Astrocyte (in vitro differentiated cells and primary cell): Measurements from ENCODE around the gene SNCG.

ENCODE experiments used
- EZH2 ChIP-seq: IDR thresholded peaks from 2 replicates; pipeline ENCODE4 v1.6.1; 2012; ENCODE audit warnings: mild to moderate bottlenecking, low read length, inconsistent platforms; ENCODE audit not compliant: insufficient read depth
- TF ChIP-seq, protein P1 (sequence below): IDR thresholded peaks from 2 replicates; pipeline ENCODE4 v1.5.1; 2011; ENCODE audit warnings: low read depth, mild to moderate bottlenecking, inconsistent platforms, low read length, moderate library complexity; ENCODE audit not compliant: insufficient read depth

DNA sequence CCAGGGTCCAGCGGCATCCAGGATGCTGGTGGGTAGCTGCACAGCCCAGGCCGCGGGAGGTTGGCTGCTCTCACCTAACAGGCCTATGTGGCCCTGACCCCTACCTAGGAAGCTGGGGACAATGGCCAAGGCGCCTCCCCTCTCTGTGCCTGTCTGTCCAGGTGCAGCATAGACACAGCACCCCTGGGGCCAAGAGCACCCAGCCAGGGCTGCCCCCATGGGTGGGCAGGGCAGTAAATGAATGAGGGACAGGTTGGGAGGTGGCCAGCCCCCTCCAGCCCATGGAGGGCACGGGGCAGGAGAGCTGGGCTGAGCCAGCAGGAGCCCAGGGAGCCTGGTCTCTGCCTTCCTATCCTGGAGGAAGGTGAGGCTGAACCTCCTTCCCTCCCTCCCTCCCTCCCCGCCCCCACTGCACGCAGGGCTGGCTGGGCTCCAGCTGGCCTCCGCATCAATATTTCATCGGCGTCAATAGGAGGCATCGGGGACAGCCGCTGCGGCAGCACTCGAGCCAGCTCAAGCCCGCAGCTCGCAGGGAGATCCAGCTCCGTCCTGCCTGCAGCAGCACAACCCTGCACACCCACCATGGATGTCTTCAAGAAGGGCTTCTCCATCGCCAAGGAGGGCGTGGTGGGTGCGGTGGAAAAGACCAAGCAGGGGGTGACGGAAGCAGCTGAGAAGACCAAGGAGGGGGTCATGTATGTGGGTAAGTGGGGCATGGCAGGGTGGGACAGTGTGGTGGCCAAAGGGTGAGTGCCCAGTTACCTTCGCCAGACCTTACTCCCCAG lies at the start of gene SNCG:
- TF ChIP-seq EZH2, result no peak
- TF ChIP-seq, protein P1, sequence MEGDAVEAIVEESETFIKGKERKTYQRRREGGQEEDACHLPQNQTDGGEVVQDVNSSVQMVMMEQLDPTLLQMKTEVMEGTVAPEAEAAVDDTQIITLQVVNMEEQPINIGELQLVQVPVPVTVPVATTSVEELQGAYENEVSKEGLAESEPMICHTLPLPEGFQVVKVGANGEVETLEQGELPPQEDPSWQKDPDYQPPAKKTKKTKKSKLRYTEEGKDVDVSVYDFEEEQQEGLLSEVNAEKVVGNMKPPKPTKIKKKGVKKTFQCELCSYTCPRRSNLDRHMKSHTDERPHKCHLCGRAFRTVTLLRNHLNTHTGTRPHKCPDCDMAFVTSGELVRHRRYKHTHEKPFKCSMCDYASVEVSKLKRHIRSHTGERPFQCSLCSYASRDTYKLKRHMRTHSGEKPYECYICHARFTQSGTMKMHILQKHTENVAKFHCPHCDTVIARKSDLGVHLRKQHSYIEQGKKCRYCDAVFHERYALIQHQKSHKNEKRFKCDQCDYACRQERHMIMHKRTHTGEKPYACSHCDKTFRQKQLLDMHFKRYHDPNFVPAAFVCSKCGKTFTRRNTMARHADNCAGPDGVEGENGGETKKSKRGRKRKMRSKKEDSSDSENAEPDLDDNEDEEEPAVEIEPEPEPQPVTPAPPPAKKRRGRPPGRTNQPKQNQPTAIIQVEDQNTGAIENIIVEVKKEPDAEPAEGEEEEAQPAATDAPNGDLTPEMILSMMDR, result no peak
